Mesendoderm (in vitro differentiated cells): Measurements from ENCODE around the gene FAM50B.

Experiments
- DNase-seq: peaks from one replicate; pipeline ENCODE4 v3.0.0; 2013
- H2AK5ac ChIP-seq: 2 replicates; pipeline ENCODE4 v1.6.1; 2013; ENCODE audit warnings: low read length, inconsistent platforms
- H2BK120ac ChIP-seq: 2 replicates; pipeline ENCODE4 v1.6.1; 2013; ENCODE audit warnings: low read depth, mild to moderate bottlenecking, low read length, moderate library complexity, mixed read lengths
- H2BK15ac ChIP-seq: replicated peaks from 2 replicates; pipeline ENCODE4 v1.6.1; 2013; ENCODE audit warnings: low read depth, mild to moderate bottlenecking, moderate library complexity
- H2BK5ac ChIP-seq: 2 replicates; pipeline ENCODE4 v1.6.1; 2013; ENCODE audit warnings: low read length, inconsistent platforms
- H3K18ac ChIP-seq: 2 replicates; pipeline ENCODE4 v1.6.1; 2013; ENCODE audit warnings: mild to moderate bottlenecking, low read length, mixed read lengths
- H3K23ac ChIP-seq: one replicate; pipeline ENCODE4 v1.6.1; 2013; ENCODE audit warnings: low read length
- H3K27ac ChIP-seq: 2 replicates; pipeline ENCODE4 v1.5.1; 2013; ENCODE audit warnings: low read depth, mild to moderate bottlenecking, inconsistent platforms, low read length, moderate library complexity
- H3K27me3 ChIP-seq: 2 replicates; pipeline ENCODE4 v1.6.1; 2013; ENCODE audit warnings: low read length, control low read depth, mild to moderate bottlenecking, inconsistent platforms; ENCODE audit not compliant: insufficient read depth, poor library complexity
- H3K36me3 ChIP-seq: 2 replicates; pipeline ENCODE4 v1.6.1; 2013; ENCODE audit warnings: low read length, inconsistent platforms; ENCODE audit not compliant: control insufficient read depth, insufficient read depth
- H3K4ac ChIP-seq: one replicate; pipeline ENCODE4 v1.6.1; 2013; ENCODE audit warnings: low read depth, mild to moderate bottlenecking, low read length, moderate library complexity
- H3K4me1 ChIP-seq: 2 replicates; pipeline ENCODE4 v1.6.1; 2013; ENCODE audit warnings: low read depth, low read length, inconsistent platforms; ENCODE audit not compliant: control insufficient read depth
- H3K4me2 ChIP-seq: 2 replicates; pipeline ENCODE4 v1.6.1; 2013; ENCODE audit warnings: low read length
- H3K4me3 ChIP-seq: 2 replicates; pipeline ENCODE4 v1.5.1; 2013; ENCODE audit warnings: mild to moderate bottlenecking, low read length
- H3K56ac ChIP-seq: one replicate; pipeline ENCODE4 v1.6.1; 2013; ENCODE audit warnings: low read length
- H3K79me1 ChIP-seq: 2 replicates; pipeline ENCODE4 v1.6.1; 2013; ENCODE audit warnings: low read length, inconsistent platforms
- H3K79me2 ChIP-seq: 2 replicates; pipeline ENCODE4 v1.6.1; 2013; ENCODE audit warnings: mild to moderate bottlenecking, low read length; ENCODE audit not compliant: control insufficient read depth, insufficient read depth
- H3K9ac ChIP-seq: 2 replicates; pipeline ENCODE4 v1.6.1; 2013; ENCODE audit warnings: low read length, inconsistent platforms
- H4K5ac ChIP-seq: one replicate; pipeline ENCODE4 v1.6.1; 2013; ENCODE audit warnings: low read length
- H4K8ac ChIP-seq: one replicate; pipeline ENCODE4 v1.6.1; 2013; ENCODE audit warnings: low read depth, mild to moderate bottlenecking, control low read depth, low read length, moderate library complexity
- whole genome bisulfite sequencing: extraction: QIAGEN DNeasy Blood & Tissue Kit; methylation state at CpG from one replicate; pipeline ENCODE4 v1.1.7; 2013; ENCODE audit warnings: low lambda C conversion rate, missing lambda C conversion rate; ENCODE audit not compliant: insufficient coverage; ENCODE audit errors: extremely low coverage; 5-methylcytosine and 5-hydroxymethylcytosine counted together

The FAM50B gene

DNA sequence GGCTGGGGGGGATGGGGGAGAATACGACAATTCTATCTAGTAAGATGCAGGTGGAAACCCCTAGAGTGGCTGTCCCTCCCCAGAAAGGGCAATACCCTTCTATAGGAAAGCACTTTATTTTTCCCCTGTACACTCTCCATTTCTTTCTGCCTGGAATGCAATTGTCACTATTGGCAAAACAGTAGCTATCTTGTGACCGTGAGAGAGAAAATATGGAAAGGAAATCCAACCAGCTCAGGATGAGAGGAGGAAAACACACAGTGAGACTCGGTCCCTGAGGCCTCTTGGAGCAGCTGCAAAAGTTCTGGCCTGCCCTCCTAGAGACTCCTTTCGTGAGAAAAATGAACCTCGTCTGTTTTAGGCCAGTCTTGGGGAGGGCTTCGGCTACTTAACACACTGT is 43.4 kb downstream of the FAM50B start:
- Histone ChIP-seq H2BK5ac (no peak overlapping the region), H3K27ac (no peak overlapping the region), H3K56ac (no peak overlapping the region), H3K18ac (no peak overlapping the region), H3K23ac (no peak overlapping the region), H3K4ac (no peak overlapping the region), H4K5ac (no peak overlapping the region), H3K4me1 (peaks cover 13% of the 10 kb centered on the region), H2BK120ac (no peak overlapping the region), H4K8ac (no peak overlapping the region), H3K27me3 (no peaks in the 10 kb centered on the region), H3K79me2 (no peaks in the 10 kb centered on the region), H3K9ac (no peak overlapping the region), H3K79me1 (no peaks in the 10 kb centered on the region), H3K4me2 (no peak overlapping the region), H3K4me3 (no peak overlapping the region), H2BK15ac (no peak overlapping the region), H2AK5ac (no peak overlapping the region), H3K36me3 (no peaks in the 10 kb centered on the region)
- no peak for DNase-seq
- no CpG with 5 or more reads among the region's 6 CpGs for WGBS

DNA sequence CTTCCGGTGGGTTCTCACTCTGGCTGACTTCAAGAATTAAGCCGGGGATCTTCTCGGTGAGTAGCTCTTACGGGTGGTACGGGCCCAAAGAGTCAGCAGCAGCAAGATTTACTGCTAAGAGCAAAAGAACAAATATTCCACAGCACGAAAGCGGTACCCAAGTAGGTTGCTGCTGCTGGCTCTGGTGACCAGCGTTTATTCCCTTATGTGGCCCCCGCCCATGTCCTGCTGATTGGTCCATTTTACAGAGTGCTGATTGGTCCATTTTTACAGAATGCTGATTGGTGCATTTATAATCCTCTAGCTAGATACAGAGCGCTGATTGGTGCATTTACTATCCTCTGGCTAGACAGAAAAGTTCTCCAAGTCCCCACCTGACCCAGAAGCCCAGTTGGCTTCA is 44.3 kb downstream of the FAM50B start:
- H3K56ac ChIP-seq = no peak overlapping the region
- H2BK15ac ChIP-seq = no peak overlapping the region
- no peak overlapping the region for H3K4ac ChIP-seq
- no peak overlapping the region for H2AK5ac ChIP-seq
- no peak overlapping the region for H3K18ac ChIP-seq
- no peaks in the 10 kb centered on the region for H3K27me3 ChIP-seq
- H3K36me3 ChIP-seq = no peaks in the 10 kb centered on the region
- H3K4me2 ChIP-seq = no peak overlapping the region
- H3K4me1 ChIP-seq = peaks cover 13% of the 10 kb centered on the region
- no peak overlapping the region for H4K5ac ChIP-seq
- no peak overlapping the region for H4K8ac ChIP-seq
- no peak overlapping the region for H3K27ac ChIP-seq
- H2BK5ac ChIP-seq = no peak overlapping the region
- no peak for DNase-seq
- WGBS = no CpG with 5 or more reads among the region's 10 CpGs
- no peaks in the 10 kb centered on the region for H3K79me2 ChIP-seq
- H3K4me3 ChIP-seq = no peak overlapping the region
- no peaks in the 10 kb centered on the region for H3K79me1 ChIP-seq
- no peak overlapping the region for H3K9ac ChIP-seq
- H3K23ac ChIP-seq = no peak overlapping the region
- no peak overlapping the region for H2BK120ac ChIP-seq

DNA sequence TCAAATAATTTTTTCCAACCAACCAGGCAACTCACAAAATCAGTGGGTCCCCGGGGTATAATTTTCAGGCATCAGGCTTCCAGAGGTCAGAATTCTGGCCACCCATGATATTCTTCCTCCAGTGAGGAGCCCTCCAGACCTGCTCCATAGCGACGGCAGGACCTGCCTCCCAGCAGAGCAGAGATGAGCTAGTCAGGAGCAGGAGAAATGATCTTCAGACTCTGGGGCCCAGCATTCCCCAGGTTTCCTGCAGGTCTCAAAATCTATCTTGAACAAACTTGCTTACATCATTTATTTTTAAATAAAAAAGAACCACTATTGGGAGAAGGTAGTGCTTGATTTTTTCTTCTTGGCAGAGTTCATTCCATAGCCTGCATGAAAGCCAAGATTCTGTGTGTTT is 44.7 kb downstream of the FAM50B start:
- H3K4me1 ChIP-seq = peaks cover 13% of the 10 kb centered on the region
- peak overlapping the region; percentile 52 for H3K18ac ChIP-seq
- H3K79me2 ChIP-seq = no peaks in the 10 kb centered on the region
- H2BK120ac ChIP-seq = no peak overlapping the region
- H3K79me1 ChIP-seq = no peaks in the 10 kb centered on the region
- H4K5ac ChIP-seq = no peak overlapping the region
- no peaks in the 10 kb centered on the region for H3K36me3 ChIP-seq
- no peak overlapping the region for H3K4me2 ChIP-seq
- DNase-seq = no peak
- no peak overlapping the region for H3K23ac ChIP-seq
- no CpG with 5 or more reads among the region's 3 CpGs for WGBS
- H3K4ac ChIP-seq = no peak overlapping the region
- H3K27ac ChIP-seq = no peak overlapping the region
- H2BK5ac ChIP-seq = no peak overlapping the region
- no peak overlapping the region for H2BK15ac ChIP-seq
- H3K56ac ChIP-seq = no peak overlapping the region
- H2AK5ac ChIP-seq = no peak overlapping the region
- H3K27me3 ChIP-seq = no peaks in the 10 kb centered on the region
- no peak overlapping the region for H3K9ac ChIP-seq
- H3K4me3 ChIP-seq = no peak overlapping the region
- H4K8ac ChIP-seq = no peak overlapping the region

DNA sequence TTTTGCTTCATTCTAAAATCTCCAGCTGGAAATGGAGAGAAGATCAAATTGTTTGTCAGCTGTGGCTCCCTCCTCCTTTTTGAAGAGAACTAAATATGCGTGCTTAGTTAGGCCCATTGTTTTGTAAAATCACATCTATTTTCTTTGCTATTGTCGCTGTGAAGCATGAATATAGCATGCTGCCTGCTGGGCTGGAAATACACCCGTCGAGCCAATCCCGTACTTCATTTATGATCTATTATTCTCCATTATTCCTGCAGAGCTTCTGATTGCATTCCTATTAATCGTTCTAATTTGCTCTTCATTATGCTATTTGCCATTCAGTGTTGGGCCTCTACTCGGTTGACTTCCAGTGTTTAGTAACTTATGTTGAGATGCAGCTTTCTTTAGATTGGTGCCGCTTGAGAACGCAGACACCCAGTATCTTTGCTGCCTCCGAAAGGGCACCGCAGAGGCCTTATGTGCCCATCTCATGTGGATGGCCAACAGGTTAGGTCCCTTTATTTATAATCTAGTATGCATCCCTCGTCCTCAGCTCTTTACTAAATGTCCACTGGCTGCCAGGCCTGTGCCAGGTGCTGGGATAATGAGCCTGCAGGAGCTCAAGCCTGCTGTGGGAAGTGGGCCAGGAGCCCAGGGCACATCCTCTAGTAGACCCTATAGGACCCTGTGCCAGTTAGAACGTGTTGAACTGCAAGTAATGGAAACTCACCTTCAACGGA is 45.6 kb downstream of the FAM50B start:
- no CpG with 5 or more reads among the region's 14 CpGs for WGBS
- Histone ChIP-seq H3K56ac (peak overlapping the region; percentile 56), H3K4ac (no peak overlapping the region), H3K4me2 (no peak overlapping the region), H3K79me1 (no peaks in the 10 kb centered on the region), H3K18ac (peak overlapping the region; percentile 22), H4K5ac (no peak overlapping the region), H4K8ac (no peak overlapping the region), H2BK5ac (peak overlapping the region; percentile 59), H3K27me3 (no peaks in the 10 kb centered on the region), H3K23ac (no peak overlapping the region), H3K9ac (no peak overlapping the region), H3K36me3 (no peaks in the 10 kb centered on the region), H3K79me2 (no peaks in the 10 kb centered on the region), H3K4me3 (no peak overlapping the region), H2BK120ac (no peak overlapping the region), H2BK15ac (no peak overlapping the region), H3K4me1 (peaks cover 13% of the 10 kb centered on the region), H3K27ac (peak overlapping the region; percentile 38), H2AK5ac (no peak overlapping the region)
- DNase-seq = no peak

DNA sequence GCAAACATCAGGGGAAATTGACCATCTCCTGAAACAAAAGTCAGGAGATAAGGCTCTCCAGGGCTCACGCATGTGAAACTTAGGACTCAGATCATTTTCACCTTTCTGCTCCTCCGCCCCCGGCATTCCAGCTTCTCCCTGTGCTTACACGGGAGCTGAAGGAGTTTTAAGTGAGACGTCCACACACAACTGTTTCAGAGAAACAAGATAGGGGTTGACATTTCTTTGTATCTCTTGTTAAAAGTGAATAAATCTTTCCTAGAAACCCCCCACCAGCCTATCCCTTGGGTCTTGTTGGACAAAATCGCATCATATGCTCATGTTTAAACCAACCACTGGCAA is 46.1 kb downstream of the FAM50B start:
- Histone ChIP-seq H2BK5ac (peak overlapping the region; percentile 27), H3K4ac (no peak overlapping the region), H3K4me3 (no peak overlapping the region), H3K4me2 (no peak overlapping the region), H3K9ac (no peak overlapping the region), H2BK120ac (no peak overlapping the region), H2AK5ac (no peak overlapping the region), H4K5ac (no peak overlapping the region), H3K36me3 (no peaks in the 10 kb centered on the region), H4K8ac (no peak overlapping the region), H3K23ac (no peak overlapping the region), H3K79me1 (no peaks in the 10 kb centered on the region), H3K79me2 (no peaks in the 10 kb centered on the region), H2BK15ac (no peak overlapping the region), H3K56ac (peak overlapping the region; percentile 50), H3K27ac (peak overlapping the region; percentile 38), H3K18ac (peak overlapping the region; percentile 22), H3K27me3 (no peaks in the 10 kb centered on the region), H3K4me1 (peaks cover 13% of the 10 kb centered on the region)
- DNase-seq = peak; percentile 73
- no CpG with 5 or more reads among the region's 6 CpGs for WGBS

DNA sequence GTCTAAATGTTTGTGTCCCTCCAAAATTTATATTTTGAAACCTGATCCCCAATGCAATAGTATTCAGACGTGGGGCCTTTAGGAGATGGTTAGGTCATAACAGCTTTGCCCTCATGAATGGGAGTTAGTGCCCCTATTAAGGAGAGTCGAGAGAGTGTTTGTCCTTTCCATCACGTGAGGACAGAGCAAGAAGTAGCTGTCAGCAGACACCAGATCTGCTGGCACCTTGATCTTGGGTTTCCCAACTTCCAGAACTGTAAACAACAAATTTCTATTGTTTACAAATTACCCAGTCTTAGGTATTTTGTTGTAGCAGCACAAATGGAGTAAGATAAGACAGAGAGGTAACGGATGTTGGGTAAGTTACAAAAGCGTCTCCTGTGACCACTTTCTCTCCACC is 46.6 kb downstream of the FAM50B start:
- Histone ChIP-seq H3K79me1 (no peaks in the 10 kb centered on the region), H3K56ac (peak overlapping the region; percentile 15), H3K27ac (no peak overlapping the region), H4K8ac (no peak overlapping the region), H3K4ac (no peak overlapping the region), H3K4me2 (no peak overlapping the region), H2BK120ac (no peak overlapping the region), H3K23ac (no peak overlapping the region), H2AK5ac (no peak overlapping the region), H3K4me3 (no peak overlapping the region), H3K79me2 (no peaks in the 10 kb centered on the region), H2BK15ac (no peak overlapping the region), H3K18ac (no peak overlapping the region), H4K5ac (no peak overlapping the region), H2BK5ac (no peak overlapping the region), H3K9ac (no peak overlapping the region), H3K4me1 (peaks cover 13% of the 10 kb centered on the region), H3K27me3 (no peaks in the 10 kb centered on the region), H3K36me3 (no peaks in the 10 kb centered on the region)
- peak; percentile 48 for DNase-seq
- WGBS = no CpG with 5 or more reads among the region's 5 CpGs
